ENCODE results near the gene CHRD.
"Not testable (repeated sequence)": the region's sequence is repeated elsewhere in the genome, so short reads cannot be mapped to it uniquely, and the experiment has no call there.

The CHRD gene

GRCh38 chr3:184379358-184380184 is at the start of gene CHRD:
CHRD (plus strand) TSS chr3:184380054; CDS start chr3:184380319, 265 bp downstream.
- DNase-seq = no peak

- no peak for DNase-seq
These were observed 47.3 kb upstream of the CHRD start for GRCh38 chr3:184332370-184333090.

- DNase-seq = no peak
These were observed 46.7 kb upstream of the CHRD start for GRCh38 chr3:184333190-184333589.

GRCh38 chr3:184333700-184334099 is 46.2 kb upstream of the CHRD start:
- DNase-seq = no peak

- no peak for DNase-seq
These were observed 45.2 kb upstream of the CHRD start for GRCh38 chr3:184334470-184335158.

GRCh38 chr3:184335291-184335660 is 44.6 kb upstream of the CHRD start:
- no peak for DNase-seq

- DNase-seq = no peak
These were observed 44.0 kb upstream of the CHRD start for GRCh38 chr3:184335661-184336546.

GRCh38 chr3:184336547-184337398 is 43.1 kb upstream of the CHRD start:
- DNase-seq = peak; percentile 65

GRCh38 chr3:184337399-184337714 is 42.5 kb upstream of the CHRD start, which contains the start of gene FAM131A:
FAM131A (plus strand) TSS chr3:184337600; CDS start chr3:184337631, 31 bp downstream.
- DNase-seq = peak; percentile 44

GRCh38 chr3:184337981-184338380 is 41.9 kb upstream of the CHRD start:
- no peak for DNase-seq

GRCh38 chr3:184338511-184338945 is 41.3 kb upstream of the CHRD start:
- peak; percentile 83 for DNase-seq

- DNase-seq = no peak
These were observed 40.9 kb upstream of the CHRD start for GRCh38 chr3:184339001-184339400.

GRCh38 chr3:184339451-184340135 is 40.3 kb upstream of the CHRD start:
- not testable (repeated sequence) for DNase-seq

- no peak for DNase-seq
These were observed 37.9 kb upstream of the CHRD start for GRCh38 chr3:184341925-184342324.

- no peak for DNase-seq
These were observed 36.5 kb upstream of the CHRD start for GRCh38 chr3:184343200-184343876.

- DNase-seq = no peak
These were observed 35.1 kb upstream of the CHRD start for GRCh38 chr3:184344579-184345316.

- peak; percentile 48 for DNase-seq
These were observed 34.3 kb upstream of the CHRD start for GRCh38 chr3:184345317-184346144.

- DNase-seq = no peak
These were observed 33.2 kb upstream of the CHRD start for GRCh38 chr3:184346480-184347190.

Data from NCI-H1694 treated with DMSO at 0.1 percent for 48 hours (cell line).